ENCODE data around the gene CUEDC1.

The CUEDC1 gene

DNA sequence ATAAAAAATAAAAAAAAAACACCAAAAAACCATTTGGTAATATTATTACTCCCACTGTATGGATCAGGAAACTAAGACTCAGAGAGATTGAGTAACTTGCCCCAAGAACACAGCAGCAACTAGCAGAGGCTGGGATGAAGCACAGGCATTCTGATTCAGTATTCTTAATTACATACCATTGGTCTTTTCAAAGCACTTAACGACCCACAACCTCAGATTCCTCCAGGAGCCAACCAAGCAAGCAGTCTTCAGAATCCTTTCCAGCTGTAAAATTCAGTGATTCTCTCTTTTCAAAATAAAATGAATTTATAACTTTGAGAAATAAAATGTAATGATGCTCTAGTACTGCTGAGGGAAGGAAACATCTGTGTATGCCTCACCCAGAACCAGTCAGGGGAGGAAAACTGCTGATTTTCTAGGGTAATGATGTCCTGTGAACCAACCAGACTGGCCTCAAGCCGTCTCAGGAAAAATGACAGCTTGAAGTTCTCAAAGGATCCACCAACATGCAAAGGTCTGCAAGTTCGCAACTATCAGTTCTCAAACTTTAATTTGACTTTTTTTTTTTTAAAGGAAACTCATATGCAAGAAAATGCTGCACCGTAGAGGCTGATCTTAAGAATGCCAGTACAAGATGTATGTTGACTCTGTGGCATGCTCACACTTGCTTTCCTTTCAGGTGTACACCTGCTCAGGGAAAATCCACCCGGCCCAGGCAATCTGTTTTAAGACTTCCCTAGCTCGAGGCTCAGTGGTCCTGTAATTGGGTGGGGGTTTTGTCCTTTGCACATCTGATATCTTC lies 9.0 kb downstream of the CUEDC1 start:
- Mint-ChIP-seq H3K4me1 (peaks cover 81% of the 10 kb centered on the region), H3K36me3 (ENCODE audit: low read depth) (no peaks in the 10 kb centered on the region), H3K27ac (no peak overlapping the region), H3K4me3 (no peak overlapping the region), H3K27me3 (ENCODE audit: low read depth, poor library complexity) (peaks cover 16% of the 10 kb centered on the region), H3K9me3 (no peaks in the 10 kb centered on the region)
- no peak for DNase-seq
- TF ChIP-seq, protein P1, sequence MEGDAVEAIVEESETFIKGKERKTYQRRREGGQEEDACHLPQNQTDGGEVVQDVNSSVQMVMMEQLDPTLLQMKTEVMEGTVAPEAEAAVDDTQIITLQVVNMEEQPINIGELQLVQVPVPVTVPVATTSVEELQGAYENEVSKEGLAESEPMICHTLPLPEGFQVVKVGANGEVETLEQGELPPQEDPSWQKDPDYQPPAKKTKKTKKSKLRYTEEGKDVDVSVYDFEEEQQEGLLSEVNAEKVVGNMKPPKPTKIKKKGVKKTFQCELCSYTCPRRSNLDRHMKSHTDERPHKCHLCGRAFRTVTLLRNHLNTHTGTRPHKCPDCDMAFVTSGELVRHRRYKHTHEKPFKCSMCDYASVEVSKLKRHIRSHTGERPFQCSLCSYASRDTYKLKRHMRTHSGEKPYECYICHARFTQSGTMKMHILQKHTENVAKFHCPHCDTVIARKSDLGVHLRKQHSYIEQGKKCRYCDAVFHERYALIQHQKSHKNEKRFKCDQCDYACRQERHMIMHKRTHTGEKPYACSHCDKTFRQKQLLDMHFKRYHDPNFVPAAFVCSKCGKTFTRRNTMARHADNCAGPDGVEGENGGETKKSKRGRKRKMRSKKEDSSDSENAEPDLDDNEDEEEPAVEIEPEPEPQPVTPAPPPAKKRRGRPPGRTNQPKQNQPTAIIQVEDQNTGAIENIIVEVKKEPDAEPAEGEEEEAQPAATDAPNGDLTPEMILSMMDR (IDR thresholded peaks at IDR 0.05), result no peak

DNA sequence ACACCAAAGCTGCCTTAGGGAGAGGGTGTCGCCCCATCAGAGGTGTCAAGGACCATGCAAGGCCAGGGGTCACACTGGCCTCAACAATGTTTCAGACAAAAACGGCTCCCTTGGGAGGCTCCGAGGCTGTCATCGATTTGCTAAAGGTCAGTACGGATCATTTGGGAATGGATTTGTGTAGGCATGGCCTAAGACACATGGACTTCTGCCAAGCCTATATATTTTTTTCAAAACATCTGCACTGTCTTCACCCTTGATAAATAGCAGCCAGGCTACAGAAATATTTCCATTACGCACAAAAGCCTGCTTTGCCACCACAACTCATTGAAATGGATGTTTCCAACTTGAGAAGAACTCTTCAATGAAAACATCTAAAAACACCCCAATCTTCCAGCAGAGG lies 10.3 kb downstream of the CUEDC1 start:
- Mint-ChIP-seq H3K36me3 (ENCODE audit: low read depth) (no peaks in the 10 kb centered on the region), H3K9me3 (no peaks in the 10 kb centered on the region), H3K4me1 (peaks cover 81% of the 10 kb centered on the region), H3K4me3 (peak overlapping the region; percentile 19), H3K27ac (peak overlapping the region; percentile 78), H3K27me3 (ENCODE audit: low read depth, poor library complexity) (peaks cover 24% of the 10 kb centered on the region)
- peak; percentile 59 for DNase-seq
- TF ChIP-seq, protein P1 (IDR thresholded peaks at IDR 0.05), result no peak

DNA sequence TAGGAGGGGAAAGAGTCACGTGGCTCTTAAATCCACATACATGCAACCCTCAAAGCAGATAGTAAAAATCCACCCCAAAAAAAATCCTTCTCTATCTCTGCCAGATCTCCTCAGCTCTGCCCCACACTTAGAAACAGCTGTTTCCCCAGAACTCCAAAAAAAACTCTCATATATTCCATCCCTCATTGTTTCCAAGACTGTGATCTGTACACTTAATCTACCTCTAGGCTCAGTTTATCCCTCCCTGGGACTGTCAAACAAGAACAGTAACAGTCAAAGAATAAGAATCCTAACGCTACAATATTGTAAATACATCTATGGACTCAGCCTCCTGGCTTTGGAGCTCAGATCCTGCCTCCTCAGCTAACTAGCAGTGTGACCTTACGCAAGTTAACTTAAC lies 11.6 kb downstream of the CUEDC1 start:
- Mint-ChIP-seq H3K9me3 (no peaks in the 10 kb centered on the region), H3K4me1 (peaks cover 76% of the 10 kb centered on the region), H3K27ac (no peak overlapping the region), H3K36me3 (ENCODE audit: low read depth) (no peaks in the 10 kb centered on the region), H3K27me3 (ENCODE audit: low read depth, poor library complexity) (peaks cover 29% of the 10 kb centered on the region), H3K4me3 (no peak overlapping the region)
- TF ChIP-seq, protein P1 (IDR thresholded peaks at IDR 0.05), result no peak
- no peak for DNase-seq

DNA sequence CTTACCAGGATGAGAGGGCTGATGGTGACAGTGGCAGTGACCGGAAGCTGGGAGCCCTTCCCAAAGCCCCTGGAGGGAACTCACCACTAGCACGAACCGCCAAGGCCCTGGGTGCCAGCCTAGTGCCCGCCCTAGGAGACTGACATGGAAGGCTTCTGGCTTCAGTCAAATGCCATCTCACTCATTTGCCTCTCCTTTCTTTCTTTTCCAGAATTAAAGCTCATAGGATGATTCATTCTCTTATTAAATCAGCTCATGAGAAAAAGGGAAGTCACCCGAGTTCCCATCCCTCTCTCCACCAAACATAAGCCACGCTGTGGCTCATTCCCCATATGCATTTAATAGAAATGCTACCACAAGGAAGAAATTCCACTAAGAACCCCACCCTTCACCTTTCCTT lies 12.1 kb downstream of the CUEDC1 start:
- no peak for DNase-seq
- Mint-ChIP-seq H3K9me3 (no peaks in the 10 kb centered on the region), H3K27ac (no peak overlapping the region), H3K27me3 (ENCODE audit: low read depth, poor library complexity) (peaks cover 29% of the 10 kb centered on the region), H3K4me1 (peaks cover 75% of the 10 kb centered on the region), H3K4me3 (no peak overlapping the region), H3K36me3 (ENCODE audit: low read depth) (no peaks in the 10 kb centered on the region)
- TF ChIP-seq, protein P1 (IDR thresholded peaks at IDR 0.05), result no peak

DNA sequence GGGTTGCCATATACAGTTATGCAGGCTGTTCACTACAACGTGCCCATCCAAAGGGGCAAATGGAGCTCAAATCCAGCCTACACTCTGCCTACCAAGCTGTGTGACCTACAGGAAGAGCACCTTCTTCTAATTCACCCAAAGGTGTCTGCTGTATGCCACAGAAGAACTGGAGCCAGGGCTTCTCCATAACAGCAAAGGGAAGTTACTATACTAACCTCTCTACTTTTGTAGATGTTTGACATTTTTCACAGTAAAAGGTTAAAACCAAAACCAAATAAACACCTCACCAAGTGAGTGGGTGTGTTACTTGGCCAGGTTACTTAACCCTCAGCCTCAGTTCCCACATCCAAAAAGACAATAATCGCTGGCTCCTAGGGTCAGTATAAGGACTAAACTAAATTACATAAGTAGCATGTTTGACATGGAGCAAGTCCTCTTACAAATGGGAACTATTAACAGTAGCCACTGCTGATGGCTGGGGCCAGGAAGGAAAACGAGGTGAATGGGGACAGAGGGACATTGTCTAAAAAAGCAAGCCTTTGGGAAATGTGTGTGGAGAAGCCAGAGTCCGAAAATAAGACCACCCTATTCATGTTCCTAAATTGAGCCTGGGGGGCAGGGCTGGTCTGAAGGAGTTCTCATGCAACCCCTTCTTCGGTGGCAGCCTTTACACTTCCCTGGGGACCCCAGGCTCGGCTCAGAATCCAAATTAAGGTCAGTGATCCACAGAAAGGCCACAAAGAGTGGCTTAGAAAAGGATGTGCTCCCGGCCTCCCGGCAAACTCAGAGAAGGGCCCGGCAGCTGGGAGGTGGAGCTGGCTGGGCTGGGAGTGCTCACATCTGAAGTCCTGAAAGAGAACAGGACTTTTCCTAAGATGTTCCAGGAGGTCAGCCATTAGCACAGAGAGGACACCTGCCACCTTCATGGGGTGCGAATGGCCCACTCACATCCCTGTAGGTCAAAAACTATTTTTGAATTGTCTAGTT lies 13.5 kb downstream of the CUEDC1 start:
- TF ChIP-seq, protein P1 (IDR thresholded peaks at IDR 0.05), result no peak
- Mint-ChIP-seq H3K4me3 (no peak overlapping the region), H3K27ac (peak overlapping the region; percentile 8), H3K27me3 (ENCODE audit: low read depth, poor library complexity) (peaks cover 26% of the 10 kb centered on the region), H3K9me3 (no peaks in the 10 kb centered on the region), H3K36me3 (ENCODE audit: low read depth) (no peaks in the 10 kb centered on the region), H3K4me1 (peaks cover 75% of the 10 kb centered on the region)
- DNase-seq, result no peak
